Ishikawa (cell line): ENCODE results near the gene FOXI3.

Experiments
- CEBPB ChIP-seq: IDR thresholded peaks from 2 replicates; pipeline ENCODE4 v1.6.1; 2012
- CREB1 ChIP-seq: IDR thresholded peaks from 2 replicates; pipeline ENCODE4 v1.6.1; 2012; ENCODE audit warnings: low read depth
- EGR1 ChIP-seq: IDR thresholded peaks from 2 replicates; pipeline ENCODE4 v1.6.1; 2012
- EP300 ChIP-seq: IDR thresholded peaks from 2 replicates; pipeline ENCODE4 v1.6.1; 2012; ENCODE audit warnings: borderline replicate concordance
- FOXM1 ChIP-seq: IDR thresholded peaks from 2 replicates; pipeline ENCODE4 v1.6.1; 2012; ENCODE audit warnings: low read depth, borderline replicate concordance
- MAX ChIP-seq: IDR thresholded peaks from 2 replicates; pipeline ENCODE4 v1.6.1; 2012
- NFIC ChIP-seq: IDR thresholded peaks from 2 replicates; pipeline ENCODE4 v1.6.1; 2012
- RAD21 ChIP-seq: IDR thresholded peaks from 2 replicates; pipeline ENCODE4 v1.6.1; 2012; ENCODE audit warnings: low read depth
- REST ChIP-seq: IDR thresholded peaks from 2 replicates; pipeline ENCODE4 v1.6.1; 2012; ENCODE audit warnings: low read depth, mild to moderate bottlenecking
- TAF1 ChIP-seq: IDR thresholded peaks from 2 replicates; pipeline ENCODE4 v1.6.1; 2012; ENCODE audit warnings: low read depth, mild to moderate bottlenecking
- TCF12 ChIP-seq: IDR thresholded peaks from 2 replicates; pipeline ENCODE4 v1.6.1; 2012; ENCODE audit warnings: low read depth
- USF1 ChIP-seq: IDR thresholded peaks from 2 replicates; pipeline ENCODE4 v1.6.1; 2012
- YY1 ChIP-seq: IDR thresholded peaks from 2 replicates; pipeline ENCODE4 v1.6.1; 2012; ENCODE audit warnings: low read depth

GRCh38 chr2:88458633-88459032, 6.1 kb upstream of the FOXI3 start:
- TF ChIP-seq REST: no peak
- no peak for TF ChIP-seq FOXM1
- TF ChIP-seq CREB1: no peak
- no peak for TF ChIP-seq NFIC
- TF ChIP-seq TCF12: no peak
- TF ChIP-seq MAX: no peak
- TF ChIP-seq YY1: no peak
- TF ChIP-seq TAF1: no peak
- TF ChIP-seq RAD21: no peak
- TF ChIP-seq EP300: no peak
- no peak for TF ChIP-seq CEBPB
- no peak for TF ChIP-seq USF1
- no peak for TF ChIP-seq EGR1
